GM19328 (cell line): ENCODE results near the gene PAQR3.

Experiments
- ATAC-seq: cut with Tn5 transposase; IDR thresholded peaks from one replicate; pipeline ENCODE4 v1.9.1; 2021; ENCODE audit warnings: mild to moderate bottlenecking, moderate library complexity; ENCODE audit not compliant: unreplicated experiment

PAQR3 gene

GRCh38 chr4:78863991-78864390 is 75.2 kb downstream of the PAQR3 start:
- no peak for ATAC-seq

- ATAC-seq: no peak
Measured at GRCh38 chr4:78863254-78863869, 75.9 kb downstream of the PAQR3 start.

- ATAC-seq: no peak
Measured at GRCh38 chr4:78862314-78862737, 76.9 kb downstream of the PAQR3 start.
